ENCODE results near the gene NCOA7.
"Not testable (repeated sequence)": the region's sequence is repeated elsewhere in the genome, so short reads cannot be mapped to it uniquely, and the experiment has no call there.

NCOA7 gene

DNA sequence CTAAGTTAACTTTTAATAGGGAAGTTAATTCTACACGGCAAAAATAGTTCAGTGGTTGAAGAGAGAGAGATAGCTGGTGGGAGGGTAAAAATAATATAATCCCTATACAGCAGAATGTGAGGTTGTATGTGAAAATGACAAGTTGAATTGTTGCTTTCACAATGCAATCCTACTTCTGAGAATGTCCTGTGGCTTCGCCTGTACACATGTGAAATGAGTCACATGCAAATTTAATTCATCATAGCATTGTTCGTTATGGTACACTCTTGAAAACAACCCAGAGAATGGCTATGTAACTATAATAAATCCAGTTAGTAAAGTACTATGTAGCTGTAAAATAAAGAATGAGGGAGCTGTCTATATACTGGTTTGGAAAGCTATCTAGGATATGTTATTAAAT is 119.8 kb downstream of the NCOA7 start:
- Histone ChIP-seq H3K27me3 (no peaks in the 10 kb centered on the region), H3K36me3 (peaks cover 49% of the 10 kb centered on the region), H3K9me3 (no peaks in the 10 kb centered on the region), H3K4me3 (ENCODE audit: low read depth in 1 of 2, low read length in 1 of 2) (no peak overlapping the region), H3K4me1 (ENCODE audit: control insufficient read depth in 1 of 2, insufficient read depth in 1 of 2, low read depth in 1 of 2, low read length in 1 of 2) (peaks cover 11 to 22% of the 10 kb centered on the region in 2 experiments), H3K27ac (no peak overlapping the region)
- TF ChIP-seq, protein P1, sequence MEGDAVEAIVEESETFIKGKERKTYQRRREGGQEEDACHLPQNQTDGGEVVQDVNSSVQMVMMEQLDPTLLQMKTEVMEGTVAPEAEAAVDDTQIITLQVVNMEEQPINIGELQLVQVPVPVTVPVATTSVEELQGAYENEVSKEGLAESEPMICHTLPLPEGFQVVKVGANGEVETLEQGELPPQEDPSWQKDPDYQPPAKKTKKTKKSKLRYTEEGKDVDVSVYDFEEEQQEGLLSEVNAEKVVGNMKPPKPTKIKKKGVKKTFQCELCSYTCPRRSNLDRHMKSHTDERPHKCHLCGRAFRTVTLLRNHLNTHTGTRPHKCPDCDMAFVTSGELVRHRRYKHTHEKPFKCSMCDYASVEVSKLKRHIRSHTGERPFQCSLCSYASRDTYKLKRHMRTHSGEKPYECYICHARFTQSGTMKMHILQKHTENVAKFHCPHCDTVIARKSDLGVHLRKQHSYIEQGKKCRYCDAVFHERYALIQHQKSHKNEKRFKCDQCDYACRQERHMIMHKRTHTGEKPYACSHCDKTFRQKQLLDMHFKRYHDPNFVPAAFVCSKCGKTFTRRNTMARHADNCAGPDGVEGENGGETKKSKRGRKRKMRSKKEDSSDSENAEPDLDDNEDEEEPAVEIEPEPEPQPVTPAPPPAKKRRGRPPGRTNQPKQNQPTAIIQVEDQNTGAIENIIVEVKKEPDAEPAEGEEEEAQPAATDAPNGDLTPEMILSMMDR (IDR thresholded peaks at IDR 0.05): no peak

DNA sequence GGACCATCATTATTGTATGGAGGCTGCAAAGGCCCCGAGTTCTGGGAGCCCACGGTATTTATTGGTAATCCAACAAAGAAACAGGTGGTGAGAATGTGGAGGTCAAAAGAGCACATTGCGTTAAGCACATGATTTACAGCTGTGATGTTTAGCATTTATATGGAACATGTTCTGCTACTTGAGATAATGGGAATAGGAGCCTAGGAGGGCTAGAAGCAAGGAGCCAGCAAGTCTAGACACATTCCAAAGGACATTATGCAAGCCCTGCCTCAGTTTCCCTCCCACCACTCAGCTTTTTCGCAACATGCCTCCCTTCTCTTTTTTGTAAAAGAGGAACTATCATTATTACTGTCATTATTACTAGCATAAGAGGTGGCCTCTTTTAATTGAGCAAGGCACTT is 120.3 kb downstream of the NCOA7 start:
- H3K9me3 ChIP-seq; H3K27me3 ChIP-seq; H3K4me3 ChIP-seq (ENCODE audit: low read depth in 1 of 2, low read length in 1 of 2); H3K27ac ChIP-seq: not testable (repeated sequence)
- H3K4me1 ChIP-seq (ENCODE audit: control insufficient read depth in 1 of 2, insufficient read depth in 1 of 2, low read depth in 1 of 2, low read length in 1 of 2): peaks cover 11 to 22% of the 10 kb centered on the region in 2 experiments
- H3K36me3 ChIP-seq: peaks cover 50% of the 10 kb centered on the region

DNA sequence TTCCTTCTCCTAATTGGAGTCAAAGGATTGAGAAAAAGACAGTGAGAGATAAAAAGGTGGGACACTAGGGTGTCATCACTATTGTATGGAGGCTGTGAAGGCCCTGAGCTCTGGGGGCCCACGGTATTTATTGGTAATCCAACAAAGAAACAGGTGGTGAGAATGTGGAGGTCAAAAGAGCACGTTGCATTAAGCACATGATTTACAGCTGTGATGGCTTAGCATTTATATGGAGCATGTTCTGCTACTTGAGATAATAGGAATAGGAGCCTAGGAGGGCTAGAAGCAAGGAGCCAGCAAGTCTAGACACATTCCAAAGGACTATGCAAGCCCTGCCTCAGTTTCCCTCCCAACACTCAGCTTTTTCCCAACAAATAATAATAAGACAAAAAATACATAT is 121.7 kb downstream of the NCOA7 start:
- H3K9me3 ChIP-seq; H3K27ac ChIP-seq; H3K27me3 ChIP-seq; H3K4me3 ChIP-seq (ENCODE audit: low read depth in 1 of 2, low read length in 1 of 2): not testable (repeated sequence)
- Histone ChIP-seq H3K4me1 (ENCODE audit: control insufficient read depth in 1 of 2, insufficient read depth in 1 of 2, low read depth in 1 of 2, low read length in 1 of 2) (peaks cover 11 to 22% of the 10 kb centered on the region in 2 experiments), H3K36me3 (peaks cover 60% of the 10 kb centered on the region)

DNA sequence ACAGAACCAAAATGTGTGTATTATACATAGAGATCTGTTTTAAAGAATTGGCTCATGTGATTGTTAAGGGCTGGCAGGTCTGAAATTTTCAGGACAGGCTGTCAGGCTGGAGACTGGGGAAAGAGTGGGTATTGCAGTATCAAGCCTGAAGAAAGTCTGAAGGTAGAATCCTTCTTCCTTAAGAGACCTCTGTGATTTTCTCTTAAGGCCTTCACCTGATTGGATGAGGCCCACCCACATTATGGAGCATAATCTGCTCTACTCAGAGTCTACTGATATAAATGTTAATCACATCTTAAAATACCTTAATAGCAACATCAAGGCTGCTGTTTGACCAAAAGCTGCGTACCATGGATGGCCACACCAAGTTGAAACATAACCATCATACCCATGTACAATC is 122.4 kb downstream of the NCOA7 start:
- peaks cover 58% of the 10 kb centered on the region for H3K36me3 ChIP-seq

DNA sequence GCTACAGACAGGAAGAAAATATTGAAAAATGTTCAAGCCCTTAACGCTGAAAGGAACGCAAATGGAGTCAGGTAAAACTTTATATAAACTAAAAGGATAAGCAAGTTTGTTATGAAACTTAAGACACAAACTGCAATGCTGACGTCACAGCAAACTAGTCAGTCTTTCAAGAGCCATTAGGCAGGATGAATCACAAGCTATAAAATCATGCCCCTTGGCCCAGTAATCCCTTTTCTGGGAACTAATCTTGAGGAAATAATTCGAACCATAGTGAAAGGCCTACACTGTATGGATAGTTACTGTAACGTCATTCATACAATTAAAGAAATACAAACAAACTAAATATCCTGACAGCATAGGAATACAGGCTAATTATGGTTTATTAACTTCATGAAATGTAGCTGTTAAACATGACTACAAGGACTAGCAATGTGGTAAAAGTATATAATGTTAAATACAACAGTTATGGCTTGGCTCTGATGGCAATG is 123.1 kb downstream of the NCOA7 start:
- Histone ChIP-seq H3K36me3 (peaks cover 51% of the 10 kb centered on the region), H3K4me1 (ENCODE audit: control insufficient read depth in 1 of 2, insufficient read depth in 1 of 2, low read depth in 1 of 2, low read length in 1 of 2) (peaks cover 18 to 25% of the 10 kb centered on the region in 2 experiments), H3K27me3 (no peaks in the 10 kb centered on the region), H3K9me3 (no peaks in the 10 kb centered on the region), H3K4me3 (ENCODE audit: low read depth in 1 of 2, low read length in 1 of 2) (no peak overlapping the region), H3K27ac (no peak overlapping the region)
- TF ChIP-seq, protein P1 (IDR thresholded peaks at IDR 0.05): no peak

More for the DNA sequence above, 122.4 kb downstream of the NCOA7 start:
- Histone ChIP-seq H3K4me1 (ENCODE audit: control insufficient read depth in 1 of 2, insufficient read depth in 1 of 2, low read depth in 1 of 2, low read length in 1 of 2) (peaks cover 11 to 22% of the 10 kb centered on the region in 2 experiments), H3K27me3 (no peaks in the 10 kb centered on the region), H3K27ac (no peak overlapping the region), H3K4me3 (ENCODE audit: low read depth in 1 of 2, low read length in 1 of 2) (no peak overlapping the region), H3K9me3 (no peaks in the 10 kb centered on the region)
- TF ChIP-seq, protein P1 (IDR thresholded peaks at IDR 0.05): no peak

DNA sequence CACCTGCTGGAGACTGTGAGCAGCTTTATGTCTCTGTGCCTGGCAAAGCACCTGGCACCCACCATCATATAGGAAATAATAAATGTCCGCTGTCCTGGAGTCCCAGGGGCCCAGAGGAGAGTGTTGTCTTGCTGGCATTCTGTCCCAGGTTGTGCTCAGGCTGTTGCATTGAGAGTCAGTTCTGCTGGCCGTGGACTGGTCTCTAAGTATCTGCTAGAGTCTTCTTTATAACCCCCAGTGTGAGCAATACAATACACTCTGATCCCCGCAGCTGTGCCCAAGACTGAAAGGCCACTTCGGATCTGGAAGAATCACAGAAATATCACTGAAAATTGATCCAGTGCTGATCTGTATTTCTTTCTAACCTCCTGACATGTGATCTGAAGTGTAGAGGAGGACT is 127.5 kb downstream of the NCOA7 start:
- Histone ChIP-seq H3K4me1 (ENCODE audit: control insufficient read depth in 1 of 2, insufficient read depth in 1 of 2, low read depth in 1 of 2, low read length in 1 of 2) (peaks cover 13 to 15% of the 10 kb centered on the region in 2 experiments), H3K27ac (peak overlapping the region; percentile 62), H3K4me3 (ENCODE audit: low read depth in 1 of 2, low read length in 1 of 2) (no peak overlapping the region), H3K9me3 (no peaks in the 10 kb centered on the region), H3K27me3 (no peaks in the 10 kb centered on the region), H3K36me3 (peaks cover 65% of the 10 kb centered on the region)
- TF ChIP-seq, protein P1 (IDR thresholded peaks at IDR 0.05): no peak

All from neutrophil (primary cell).